GM21825 (cell line): ENCODE results near the gene INPP5B.
"Not testable (repeated sequence)": the region's sequence is repeated elsewhere in the genome, so short reads cannot be mapped to it uniquely, and the experiment has no call there.

Experiments used
- ATAC-seq: cut with Tn5 transposase; IDR thresholded peaks from one replicate; pipeline ENCODE4 v1.9.1; 2021; ENCODE audit warnings: mild to moderate bottlenecking, moderate library complexity; ENCODE audit not compliant: unreplicated experiment

INPP5B gene

GRCh38 chr1:37948841-37949240 is 2.0 kb upstream of the INPP5B start:
- ATAC-seq: no peak

GRCh38 chr1:37948166-37948565 is 1.3 kb upstream of the INPP5B start:
- ATAC-seq: no peak

- no peak for ATAC-seq
Measured at GRCh38 chr1:37947364-37947763, 511 bp upstream of the INPP5B start.

GRCh38 chr1:37945743-37946702 is 830 bp downstream of the INPP5B start:
- peak; percentile 7 for ATAC-seq

- ATAC-seq: no peak
Measured at GRCh38 chr1:37945251-37945650, 1.6 kb downstream of the INPP5B start.

GRCh38 chr1:37944816-37945215 is 2.0 kb downstream of the INPP5B start:
- ATAC-seq: no peak

- ATAC-seq: no peak
Measured at GRCh38 chr1:37944086-37944763, 2.6 kb downstream of the INPP5B start.

GRCh38 chr1:37940299-37940947 is 6.4 kb downstream of the INPP5B start:
- ATAC-seq: no peak

- not testable (repeated sequence) for ATAC-seq
Measured at GRCh38 chr1:37936760-37937159, 10.1 kb downstream of the INPP5B start.

- no peak for ATAC-seq
Measured at GRCh38 chr1:37932759-37933158, 14.1 kb downstream of the INPP5B start.

GRCh38 chr1:37931361-37932158 is 15.3 kb downstream of the INPP5B start:
- ATAC-seq: peak; percentile 88

- ATAC-seq: peak; percentile 9
Measured at GRCh38 chr1:37931102-37931360, 15.8 kb downstream of the INPP5B start.

- ATAC-seq: no peak
Measured at GRCh38 chr1:37930246-37931101, 16.4 kb downstream of the INPP5B start.

- ATAC-seq: peak; percentile 41
Measured at GRCh38 chr1:37926038-37926924, 20.6 kb downstream of the INPP5B start.

- ATAC-seq: no peak
Measured at GRCh38 chr1:37925316-37925715, 21.5 kb downstream of the INPP5B start.

GRCh38 chr1:37923551-37923889 is 23.3 kb downstream of the INPP5B start:
- ATAC-seq: no peak

- peak; percentile 60 for ATAC-seq
Measured at GRCh38 chr1:37922767-37923550, 23.9 kb downstream of the INPP5B start.

- no peak for ATAC-seq
Measured at GRCh38 chr1:37919277-37919676, 27.6 kb downstream of the INPP5B start.
